GM18873 (cell line): ENCODE measurements around the gene PKP3.
"Not testable (repeated sequence)": the region's sequence is repeated elsewhere in the genome, so short reads cannot be mapped to it uniquely, and the experiment has no call there.

Source experiments
- ATAC-seq: cut with Tn5 transposase; IDR thresholded peaks from one replicate; pipeline ENCODE4 v1.9.1; 2021; ENCODE audit warnings: mild to moderate bottlenecking, moderate library complexity, moderate number of reproducible peaks; ENCODE audit not compliant: unreplicated experiment, low FRiP score

The PKP3 gene

GRCh38 chr11:408154-409007, 14.4 kb downstream of the PKP3 start:
- ATAC-seq = no peak

- ATAC-seq = no peak
These were observed 15.1 kb downstream of the PKP3 start for GRCh38 chr11:409008-409599.

GRCh38 chr11:409600-410483, 15.8 kb downstream of the PKP3 start:
- no peak for ATAC-seq

GRCh38 chr11:410711-411110, 16.7 kb downstream of the PKP3 start:
- not testable (repeated sequence) for ATAC-seq

GRCh38 chr11:411520-411919, 17.5 kb downstream of the PKP3 start:
- not testable (repeated sequence) for ATAC-seq

DNA sequence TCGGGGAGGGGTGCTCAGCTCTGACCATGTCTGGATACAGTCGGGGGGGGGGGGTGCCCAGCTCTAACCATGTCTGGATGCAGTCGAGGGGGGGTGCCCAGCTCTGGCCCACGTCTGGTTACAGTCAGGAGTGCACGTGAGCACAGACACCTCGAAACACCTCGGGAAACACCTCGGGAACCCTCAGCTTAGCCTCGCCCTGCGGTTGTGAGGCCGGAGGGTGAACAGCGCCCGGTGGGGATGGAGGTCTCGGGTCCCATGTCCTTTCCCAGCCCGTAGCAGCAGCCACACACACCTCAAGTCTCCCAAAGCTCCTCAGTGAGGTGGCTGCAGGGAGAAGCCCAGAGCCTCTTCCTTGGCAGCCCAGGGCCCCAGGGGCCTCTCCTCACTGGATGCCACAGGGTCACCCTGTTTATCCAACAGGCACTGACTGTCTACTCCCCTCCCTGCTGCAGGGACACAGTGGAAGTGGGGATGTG, 18.7 kb downstream of the PKP3 start:
- ATAC-seq = no peak

- ATAC-seq = no peak
These were observed 19.4 kb downstream of the PKP3 start for GRCh38 chr11:413120-414081.

- ATAC-seq = no peak
These were observed 20.4 kb downstream of the PKP3 start for GRCh38 chr11:414318-414857.

DNA sequence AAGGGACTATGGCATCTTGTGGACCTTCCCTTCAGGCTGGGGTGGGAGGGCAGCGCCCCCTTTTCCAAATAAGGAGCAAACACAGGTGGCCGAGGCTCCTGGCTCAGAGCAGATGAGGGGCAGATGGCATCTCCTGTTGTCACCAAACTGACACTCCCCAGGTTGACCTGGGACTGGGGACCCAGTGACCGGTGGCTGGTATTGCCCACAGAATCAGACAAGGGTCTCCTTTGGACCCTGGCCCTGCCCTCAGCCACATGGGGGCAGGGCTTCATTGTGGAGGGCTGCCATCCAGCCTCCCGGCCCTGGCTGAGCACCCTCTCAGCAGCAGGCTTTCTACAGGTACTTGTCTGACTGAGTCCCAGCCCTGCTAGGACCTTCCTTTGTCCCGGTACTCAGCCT, 21.6 kb downstream of the PKP3 start:
- ATAC-seq = no peak

DNA sequence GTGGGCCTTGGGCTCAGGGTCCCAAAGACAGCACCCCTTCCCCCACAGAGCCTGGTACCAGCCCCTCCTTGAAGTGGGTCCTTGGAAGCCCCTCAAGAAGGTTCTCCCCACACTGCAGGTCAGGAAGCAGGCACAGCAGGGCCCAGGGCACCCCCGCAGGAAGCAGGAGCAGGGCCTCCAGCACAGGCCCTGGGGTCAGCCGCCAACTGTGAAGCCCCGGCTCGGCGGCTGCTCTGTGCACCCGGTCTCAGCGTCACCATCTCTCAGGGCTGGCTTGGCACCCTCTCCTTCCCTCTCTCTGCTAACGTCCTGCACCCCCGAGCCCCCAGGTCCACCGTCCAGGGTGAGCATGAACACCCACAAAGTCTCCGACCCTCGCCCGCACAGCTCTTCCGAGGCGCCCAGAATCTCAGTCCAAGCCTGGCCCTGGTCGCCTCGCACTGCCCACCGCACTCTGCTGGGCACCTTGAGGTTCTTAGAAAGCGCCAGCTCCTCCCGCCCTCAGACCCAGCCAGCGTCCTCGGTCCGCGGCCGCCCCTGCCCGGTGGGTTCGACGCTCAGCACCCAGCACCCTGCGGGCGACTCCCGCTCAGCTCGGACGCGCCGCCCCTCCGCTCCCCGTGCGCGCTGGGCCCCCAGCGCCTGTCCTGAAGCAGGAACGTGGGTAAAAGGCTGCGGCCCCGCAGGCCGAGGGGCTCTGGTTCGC, 22.2 kb downstream of the PKP3 start:
- no peak for ATAC-seq

DNA sequence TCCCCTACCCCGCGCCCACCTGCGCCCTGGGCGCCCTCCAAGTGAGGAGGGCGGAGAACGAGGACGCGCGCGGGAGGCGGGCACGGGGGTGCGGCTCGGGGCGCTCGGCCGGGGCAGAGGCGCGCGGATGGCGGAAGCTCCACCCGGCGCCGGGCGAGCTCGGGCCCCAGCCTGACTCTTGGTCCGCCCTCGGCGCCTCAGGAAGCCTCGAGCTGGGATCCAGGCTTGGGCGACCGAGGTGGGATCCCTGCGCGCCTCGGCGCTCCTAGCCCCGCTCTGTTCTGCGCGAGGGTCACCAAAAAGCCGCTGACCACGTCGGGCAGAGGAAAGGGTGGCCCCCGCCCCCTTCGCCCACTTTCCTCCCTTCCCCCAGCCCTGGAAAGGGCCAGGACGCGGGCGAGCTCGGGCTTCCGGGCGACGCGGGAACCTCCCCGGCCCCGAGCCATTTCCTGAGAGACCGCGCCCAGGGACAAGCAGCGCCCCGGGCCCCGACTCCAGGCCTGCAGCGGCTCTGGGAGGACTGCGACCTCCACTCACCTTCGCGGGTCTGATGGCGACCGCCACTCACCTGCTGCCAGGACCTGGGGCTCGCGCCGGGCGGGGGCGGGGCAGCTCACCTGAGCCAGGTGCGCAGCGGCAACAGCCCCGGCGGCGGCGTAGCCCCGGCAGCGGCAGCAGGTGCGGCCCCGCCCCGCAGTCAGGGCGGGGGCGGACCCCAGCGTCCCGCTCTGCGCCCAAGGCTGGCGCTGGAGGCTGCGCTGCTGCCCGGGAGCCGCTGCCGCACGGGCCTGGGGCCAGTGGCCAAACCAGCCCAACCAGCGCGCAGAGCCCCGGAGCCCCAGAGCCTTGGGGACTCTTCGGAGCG, 23.0 kb downstream of the PKP3 start:
- no peak for ATAC-seq

- no peak for ATAC-seq
These were observed 23.8 kb downstream of the PKP3 start for GRCh38 chr11:417652-418342.

- ATAC-seq = no peak
These were observed 24.6 kb downstream of the PKP3 start for GRCh38 chr11:418343-419247.

DNA sequence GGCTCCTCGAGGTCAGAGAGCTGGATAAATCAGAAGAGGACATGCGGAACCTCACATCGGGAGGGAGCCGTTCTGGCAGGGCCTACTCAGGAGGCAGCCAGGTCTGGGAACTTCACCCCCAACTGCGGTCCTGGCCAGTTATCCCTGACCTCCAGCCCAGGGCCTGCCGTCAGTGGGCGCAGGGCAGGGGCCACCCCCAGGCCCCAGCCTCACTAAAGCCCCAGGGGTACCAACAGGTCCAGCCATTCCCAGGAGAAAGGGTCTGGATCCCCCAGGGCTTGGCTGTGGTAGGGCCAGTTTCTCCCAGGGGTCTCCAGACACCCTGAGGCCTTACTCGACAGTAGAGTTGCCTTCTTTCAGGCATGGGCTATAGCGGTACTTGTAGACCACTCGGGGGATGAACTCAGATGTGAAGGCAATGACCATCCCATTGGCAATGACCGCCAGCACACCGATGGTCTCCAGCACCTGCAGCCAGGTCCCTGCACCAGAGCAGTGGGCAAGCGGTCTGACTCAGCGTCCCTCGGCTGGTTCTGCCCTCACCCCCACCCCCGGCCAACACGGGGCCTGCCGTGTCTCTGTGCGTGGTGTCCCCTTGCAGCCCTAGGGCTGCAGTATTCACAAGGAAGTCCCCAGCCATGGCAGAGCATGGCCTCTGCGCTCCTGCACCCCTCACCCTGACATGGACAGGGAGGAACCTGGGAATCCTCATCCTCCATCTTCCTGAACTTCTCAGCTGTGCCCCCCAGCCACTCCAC, 25.4 kb downstream of the PKP3 start:
- no peak for ATAC-seq

DNA sequence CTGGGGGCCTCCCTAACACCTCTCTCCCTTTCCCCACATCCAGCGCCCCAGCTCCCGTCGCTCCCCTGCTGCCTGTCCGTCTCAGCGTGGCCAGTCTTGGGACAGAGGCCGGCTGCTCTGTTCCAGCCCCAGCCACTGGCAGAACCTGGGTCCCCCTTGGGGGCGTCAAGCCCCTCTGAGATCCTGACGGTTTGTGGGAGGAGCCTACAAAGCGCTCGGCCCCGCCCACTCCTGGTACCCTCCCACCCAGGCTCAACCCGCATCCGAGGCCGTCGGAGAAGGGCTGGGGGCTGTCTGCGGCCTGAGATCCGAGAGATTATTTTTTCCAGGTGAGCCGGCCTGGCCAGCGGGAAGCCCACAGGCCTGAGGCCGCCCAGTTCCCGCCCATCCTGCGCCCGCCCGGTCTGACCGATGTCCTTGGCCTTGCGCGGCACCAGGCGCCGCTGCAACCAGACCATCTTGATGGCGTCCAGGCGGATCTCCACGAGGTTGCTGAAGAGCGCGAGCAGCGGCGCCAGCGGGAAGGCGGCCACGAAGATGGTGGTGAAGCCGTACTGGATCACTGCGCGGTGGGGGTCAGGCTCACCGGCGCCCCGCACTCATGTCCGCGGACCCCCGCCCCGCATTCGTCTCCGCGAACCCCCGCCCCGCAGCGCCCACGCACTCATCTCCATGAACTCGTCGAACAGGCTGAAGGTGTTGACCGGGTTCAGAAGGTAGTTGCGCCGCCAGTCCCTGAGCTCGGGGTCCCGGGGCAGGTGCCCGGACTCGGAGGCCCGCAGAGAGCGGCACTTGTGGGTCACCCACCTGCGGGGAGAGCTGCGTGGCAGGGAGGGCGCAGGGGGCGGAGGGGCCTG, 26.3 kb downstream of the PKP3 start:
- no peak for ATAC-seq
